GM21786 (cell line): ENCODE results near the gene LMOD1.
"Not testable (repeated sequence)": the region's sequence is repeated elsewhere in the genome, so short reads cannot be mapped to it uniquely, and the experiment has no call there.

Experiments used
- ATAC-seq: cut with Tn5 transposase; IDR thresholded peaks from one replicate; pipeline ENCODE4 v1.9.1; 2021; ENCODE audit not compliant: unreplicated experiment

The LMOD1 gene

GRCh38 chr1:201876148-201876818 lies 70.1 kb downstream of the LMOD1 start:
- ATAC-seq: no peak

GRCh38 chr1:201874672-201875071 lies 71.7 kb downstream of the LMOD1 start:
- ATAC-seq: no peak

GRCh38 chr1:201870397-201870796 lies 76.0 kb downstream of the LMOD1 start:
- ATAC-seq: no peak

- no peak for ATAC-seq
These were observed 84.9 kb downstream of the LMOD1 start for GRCh38 chr1:201861448-201861847.

GRCh38 chr1:201859424-201859823 lies 86.9 kb downstream of the LMOD1 start:
- ATAC-seq: no peak

- not testable (repeated sequence) for ATAC-seq
These were observed 89.6 kb downstream of the LMOD1 start for GRCh38 chr1:201856722-201857121.

GRCh38 chr1:201851949-201852348 lies 94.4 kb downstream of the LMOD1 start:
- no peak for ATAC-seq

GRCh38 chr1:201850053-201850397 lies 96.3 kb downstream of the LMOD1 start:
- ATAC-seq: no peak

GRCh38 chr1:201849372-201850052 lies 96.8 kb downstream of the LMOD1 start:
- ATAC-seq: no peak

GRCh38 chr1:201848230-201848629 lies 98.1 kb downstream of the LMOD1 start:
- ATAC-seq: no peak

- no peak for ATAC-seq
These were observed 99.2 kb downstream of the LMOD1 start for GRCh38 chr1:201847150-201847549.
